Adrenal gland (tissue), 12 donors: ENCODE results near the gene IQCN. TPM values are rescaled to one million over a fixed set of nuclear protein-coding genes. Genes with fewer than 3 reads are reported as not detected.

ENCODE experiments used
- DNase-seq, 7 donors: peaks; one replicate each; pipeline ENCODE4 v3.0.0-alpha.2; 2019 to 2020
- H3K27ac ChIP-seq, 5 donors: fragments of 200-600 bp; sonication (generic) in 4 of 5; 1 replicate in 3 of 5; 2 replicates in 2 of 5; pipeline versions ENCODE4 v1.5.1 to v1.8.0; 2016 to 2020; ENCODE audit warnings: mild to moderate bottlenecking in 1 of 5
- H3K27me3 ChIP-seq: fragments of 200-600 bp; 2 replicates; pipeline ENCODE4 v1.8.0; 2021
- H3K36me3 ChIP-seq, 2 donors: fragments of 200-600 bp; replicated peaks in 1 of 2; 1 replicate in 1 of 2; 2 replicates in 1 of 2; pipeline versions ENCODE4 v1.5.1 to v1.8.0; 2018 to 2022
- H3K4me1 ChIP-seq, 2 donors: fragments of 200-600 bp; replicated peaks in 1 of 2; 1 replicate in 1 of 2; 2 replicates in 1 of 2; pipeline versions ENCODE4 v1.5.1 to v1.8.0; 2018 to 2021
- H3K4me3 ChIP-seq, 4 donors: fragments of 200-600 bp; sonication (generic) in 3 of 4; one replicate each; pipeline ENCODE4 v1.5.1; 2016 to 2018
- H3K9me3 ChIP-seq, 3 donors: fragments of 200-600 bp; sonication (generic) in 1 of 3; replicated peaks in 1 of 3; 1 replicate in 2 of 3; 2 replicates in 1 of 3; pipeline versions ENCODE4 v1.5.1 to v1.8.0; 2016 to 2021
- POLR2A ChIP-seq, 2 donors: fragments of 450-650 bp; IDR thresholded peaks; one replicate each; pipeline ENCODE4 v1.6.1; 2017; ENCODE audit warnings: antibody characterized with exemption in 2 of 2, mild to moderate bottlenecking in 2 of 2, moderate library complexity in 1 of 2
- WGBS, 4 donors: extraction: QIAGEN DNeasy Blood & Tissue Kit in 2 of 4; methylation state at CpG; one replicate each; pipeline versions ENCODE4 v1.1.5 to v1.1.7; 2013 to 2017; 5-methylcytosine and 5-hydroxymethylcytosine counted together
- intact Hi-C, 2 donors: fragments of 100-400 bp; cut with DNase I; formaldehyde crosslinking; loops; one replicate each; pipeline versions ENCODE4 v1.14.1 to v1.15.0; 2022 to 2023
- polyA plus RNA-seq, 3 donors: library from polyadenylated mRNA; stranded (reverse); fragments of 200-250 nt in 2 of 3; fragments of 350-450 nt in 1 of 3; fragmentation: Illumina TruSeq in 1 of 3; extraction: RNeasy Lipid Tissue Mini Kit (QIAGEN cat#74804) in 1 of 3; gene quantifications; one replicate each; pipeline ENCODE4 v1.2.3, GENCODE V29; 2013 to 2014
- total RNA-seq, 9 donors: library from RNA; depleted of rRNA in 4 of 9; stranded (reverse); fragments of >200 nt in 4 of 9; fragments of 120-200 nt in 1 of 9; fragmentation: NEBNext Ultra II Directional in 1 of 9; extraction: Animal tissue kit (Norgen Biotek cat#: 25700) in 1 of 9; gene quantifications; one replicate each; pipeline versions ENCODE4 v1.1.0 to v1.2.4, GENCODE V29; 2013 to 2023
- TF ChIP-seq, protein P1 (sequence below), 6 experiments: fragments of 450-650 bp in 4 of 6; fragments of 200-600 bp in 2 of 6; sonication (generic) in 1 of 6; IDR thresholded peaks; 1 replicate in 5 of 6; 2 replicates in 1 of 6; pipeline versions ENCODE4 v1.5.1 to v1.8.0; 2016 to 2021; ENCODE audit warnings: antibody characterized with exemption in 6 of 6, mild to moderate bottlenecking in 2 of 6, moderate library complexity in 1 of 6
- donor health status: healthy with polysubstance abuse.
- donor health status: Bipolar disorder and iron deficiency.
- donor health status: DM: yes; HTN: yes; CAD: no.
- donor health status: DM: no; HTN: no; CAD: no.
- donor health status: DM: no; HTN: no; CAD: no.
- donor health status: DM: yes; HTN: yes; CAD: no.

IQCN gene
- total and polyA plus RNA-seq, 12 donors, result 0.30 to 45.2 (median 2.8) TPM

GRCh38 chr19:18232540-18233223 is 41.6 kb downstream of the IQCN start:
- peaks cover 17% of the 10 kb centered on the region for H3K27me3 ChIP-seq
- H3K36me3 ChIP-seq, result no peaks in the 10 kb centered on the region
- no peak overlapping the region for H3K4me3 ChIP-seq
- no peaks in the 10 kb centered on the region for H3K4me1 ChIP-seq
- no peak for DNase-seq
- intact Hi-C loops, result no loop called here
- 3 to 8% (median 5%) methylated on average over 11 to 46 of the region's 46 CpGs for WGBS, 4 donors
- no peak overlapping the region for H3K27ac ChIP-seq
- no peaks in the 10 kb centered on the region for H3K9me3 ChIP-seq
- TF ChIP-seq, protein P1, sequence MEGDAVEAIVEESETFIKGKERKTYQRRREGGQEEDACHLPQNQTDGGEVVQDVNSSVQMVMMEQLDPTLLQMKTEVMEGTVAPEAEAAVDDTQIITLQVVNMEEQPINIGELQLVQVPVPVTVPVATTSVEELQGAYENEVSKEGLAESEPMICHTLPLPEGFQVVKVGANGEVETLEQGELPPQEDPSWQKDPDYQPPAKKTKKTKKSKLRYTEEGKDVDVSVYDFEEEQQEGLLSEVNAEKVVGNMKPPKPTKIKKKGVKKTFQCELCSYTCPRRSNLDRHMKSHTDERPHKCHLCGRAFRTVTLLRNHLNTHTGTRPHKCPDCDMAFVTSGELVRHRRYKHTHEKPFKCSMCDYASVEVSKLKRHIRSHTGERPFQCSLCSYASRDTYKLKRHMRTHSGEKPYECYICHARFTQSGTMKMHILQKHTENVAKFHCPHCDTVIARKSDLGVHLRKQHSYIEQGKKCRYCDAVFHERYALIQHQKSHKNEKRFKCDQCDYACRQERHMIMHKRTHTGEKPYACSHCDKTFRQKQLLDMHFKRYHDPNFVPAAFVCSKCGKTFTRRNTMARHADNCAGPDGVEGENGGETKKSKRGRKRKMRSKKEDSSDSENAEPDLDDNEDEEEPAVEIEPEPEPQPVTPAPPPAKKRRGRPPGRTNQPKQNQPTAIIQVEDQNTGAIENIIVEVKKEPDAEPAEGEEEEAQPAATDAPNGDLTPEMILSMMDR (IDR thresholded peaks at IDR 0.05), result peak in 1 of 6 experiments; percentile 2
- no peak for TF ChIP-seq POLR2A (IDR thresholded peaks at IDR 0.05)

- no peaks in the 10 kb centered on the region for H3K4me1 ChIP-seq
- H3K27ac ChIP-seq, result no peak overlapping the region
- no peaks in the 10 kb centered on the region for H3K9me3 ChIP-seq
- H3K27me3 ChIP-seq, result peaks cover 21% of the 10 kb centered on the region
- WGBS, 4 donors, result 21 to 29% (median 23%) methylated on average over 4 of the region's 4 CpGs
- no peak overlapping the region for H3K4me3 ChIP-seq
- DNase-seq, result no peak
- H3K36me3 ChIP-seq, result no peaks in the 10 kb centered on the region
- intact Hi-C loops, result no loop called here
- TF ChIP-seq, protein P1 (IDR thresholded peaks at IDR 0.05), result no peak
- TF ChIP-seq POLR2A (IDR thresholded peaks at IDR 0.05), result no peak
These were observed 42.5 kb downstream of the IQCN start for GRCh38 chr19:18231775-18232174.

DNA sequence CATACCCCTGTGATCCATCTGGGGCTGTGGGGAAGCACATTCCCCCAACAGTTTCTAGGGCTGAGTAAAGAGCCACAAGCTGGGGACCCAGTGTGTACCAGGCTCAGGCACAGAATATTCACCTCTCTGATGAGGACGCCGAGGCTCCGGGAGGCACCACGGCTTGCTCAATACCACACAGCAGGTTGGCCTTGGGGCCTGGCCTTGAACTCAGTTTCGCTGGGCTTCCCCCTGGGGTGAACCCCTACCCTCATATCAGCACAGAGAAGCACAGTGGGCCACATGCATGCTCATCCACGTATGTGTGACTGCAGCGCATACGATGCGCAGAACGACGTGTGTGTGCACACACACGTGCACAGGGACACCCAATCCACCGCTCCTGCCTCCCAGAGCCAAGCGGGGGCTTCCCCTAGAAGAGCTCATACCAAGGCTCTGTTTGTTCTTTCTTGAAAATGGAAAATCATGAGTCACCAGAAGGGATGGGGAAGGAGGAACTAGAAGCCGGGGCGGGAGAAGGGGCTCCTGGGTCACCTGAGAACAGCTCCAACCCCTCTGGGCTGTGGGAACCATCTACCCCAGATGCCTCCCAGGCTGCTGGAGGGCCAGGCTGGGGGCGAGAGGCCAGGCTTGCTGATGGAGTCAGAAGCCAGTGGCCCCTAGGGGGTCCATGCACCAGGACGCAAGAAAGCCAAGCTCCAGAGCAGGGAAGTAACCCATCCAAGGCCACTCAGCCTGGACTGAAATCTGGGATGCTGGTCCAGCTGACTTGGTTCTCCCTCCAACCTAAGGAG is 43.1 kb downstream of the IQCN start:
- H3K27ac ChIP-seq, result no peak overlapping the region
- H3K4me1 ChIP-seq, result peaks cover 0 to 3% of the 10 kb centered on the region in 2 donors
- no peak for DNase-seq
- no peak overlapping the region for H3K4me3 ChIP-seq
- H3K36me3 ChIP-seq, result no peaks in the 10 kb centered on the region
- WGBS, 4 donors, result 33 to 44% (median 39%) methylated on average over 8 to 18 of the region's 18 CpGs
- H3K9me3 ChIP-seq, result no peaks in the 10 kb centered on the region
- H3K27me3 ChIP-seq, result peaks cover 22% of the 10 kb centered on the region
- no peak for TF ChIP-seq POLR2A (IDR thresholded peaks at IDR 0.05)
- TF ChIP-seq, protein P1 (IDR thresholded peaks at IDR 0.05), result no peak
- intact Hi-C loops, result no loop called here

DNA sequence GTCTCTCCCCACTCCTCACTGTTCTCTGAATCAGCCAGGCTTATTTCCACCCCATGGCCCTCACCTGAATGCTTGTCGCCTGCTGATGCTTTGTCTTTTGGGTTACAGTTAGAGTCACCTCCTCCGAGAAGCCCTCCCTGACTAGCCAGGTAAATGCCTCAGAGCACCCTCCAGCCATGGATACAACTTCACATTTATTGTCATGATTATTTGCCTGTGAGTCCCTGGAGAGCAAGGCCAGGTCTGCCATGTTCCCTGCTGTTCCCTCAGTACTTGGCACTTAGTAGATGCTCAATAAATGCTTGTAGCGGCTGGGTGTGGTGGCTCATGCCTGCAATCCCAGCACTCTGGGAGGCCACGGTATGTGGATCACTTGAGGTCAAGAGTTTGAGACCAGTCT is 44.3 kb downstream of the IQCN start:
- WGBS, 4 donors, result 65 to 80% (median 72%) methylated on average over 2 to 4 of the region's 4 CpGs
- Histone ChIP-seq H3K4me1 (peaks cover 4 to 9% of the 10 kb centered on the region in 2 donors), H3K27me3 (peaks cover 33% of the 10 kb centered on the region), H3K36me3 (no peaks in the 10 kb centered on the region), H3K9me3 (no peaks in the 10 kb centered on the region), H3K4me3 (no peak overlapping the region), H3K27ac (no peak overlapping the region)
- intact Hi-C loops, result no loop called here
- DNase-seq, result no peak
- no peak for TF ChIP-seq POLR2A (IDR thresholded peaks at IDR 0.05)
- TF ChIP-seq, protein P1 (IDR thresholded peaks at IDR 0.05), result no peak
